K562 (cell line): Measurements from ENCODE around the gene ACACB. TPM values are rescaled to one million over a fixed set of nuclear protein-coding genes. Genes with fewer than 3 reads are reported as not detected.

Experiments used
- ARID4B ChIP-seq: sonication (generic); formaldehyde crosslinking; IDR thresholded peaks from 2 replicates; pipeline ENCODE4 v1.8.0; 2022; ENCODE audit warnings: mild to moderate bottlenecking, missing genetic modification reagents
- DIDO1 ChIP-seq: fragments of 450-650 bp; IDR thresholded peaks from 2 replicates; pipeline ENCODE4 v1.6.1; 2016; ENCODE audit warnings: low read depth, missing biosample characterization, missing genetic modification characterization
- E2F6 ChIP-seq, 2 experiments: IDR thresholded peaks; 2 replicates each; pipeline ENCODE4 v1.6.1; 2011; ENCODE audit warnings: borderline replicate concordance in 1 of 2, control low read depth in 1 of 2, low read depth in 1 of 2, low read length in 1 of 2, mild to moderate bottlenecking in 1 of 2, mixed read lengths in 1 of 2, moderate library complexity in 1 of 2; ENCODE audit not compliant: insufficient read depth in 1 of 2, insufficient read length in 1 of 2, poor library complexity in 1 of 2, severe bottlenecking in 1 of 2; ENCODE audit errors: extremely low read depth in 1 of 2
- ELF1 ChIP-seq: fragments of 200-800 bp; sonication (Bioruptor generic); IDR thresholded peaks from 2 replicates; pipeline ENCODE4 v1.6.1; 2016; ENCODE audit warnings: missing genetic modification characterization, missing compliant biosample characterization
- GATA2 ChIP-seq: sonication (generic); formaldehyde crosslinking; IDR thresholded peaks from 2 replicates; pipeline ENCODE4 v1.4.0; 2020; ENCODE audit warnings: mild to moderate bottlenecking, missing genetic modification reagents
- GTF2F1 ChIP-seq: IDR thresholded peaks from 2 replicates; pipeline ENCODE4 v1.6.1; 2011; ENCODE audit warnings: low read depth, low read length, improper control_type of control experiment
- ID3 ChIP-seq, 2 experiments: fragments of 250-450 bp in 1 of 2; fragments of 450-650 bp in 1 of 2; sonication (Bioruptor Pico) in 1 of 2; IDR thresholded peaks; 2 replicates each; pipeline versions ENCODE4 v1.6.1 to v1.8.0; 2016 to 2021; ENCODE audit warnings: mild to moderate bottlenecking in 2 of 2, moderate library complexity in 2 of 2, missing compliant biosample characterization in 1 of 2, missing genetic modification characterization in 1 of 2
- ILF3 ChIP-seq: fragments of 450-650 bp; IDR thresholded peaks from 2 replicates; pipeline ENCODE4 v1.6.1; 2018; ENCODE audit warnings: antibody characterized with exemption, mild to moderate bottlenecking, moderate library complexity, borderline replicate concordance
- MCM5 ChIP-seq: fragments of 450-650 bp; IDR thresholded peaks from 2 replicates; pipeline ENCODE4 v1.6.1; 2016; ENCODE audit warnings: low read depth
- MLLT1 ChIP-seq, 2 experiments: fragments of 450-650 bp; IDR thresholded peaks; 2 replicates each; pipeline ENCODE4 v1.6.1; 2016
- NFATC3 ChIP-seq: fragments of 450-650 bp; IDR thresholded peaks from 2 replicates; pipeline ENCODE4 v1.6.1; 2017; ENCODE audit warnings: mild to moderate bottlenecking
- NFXL1 ChIP-seq: fragments of 450-650 bp; formaldehyde crosslinking; IDR thresholded peaks from 2 replicates; pipeline ENCODE4 v1.4.0; 2021; ENCODE audit warnings: mild to moderate bottlenecking
- POLR2AphosphoS5 ChIP-seq: IDR thresholded peaks from 2 replicates; pipeline ENCODE4 v1.6.1; 2011; ENCODE audit warnings: mild to moderate bottlenecking, low read depth, low read length, moderate library complexity; ENCODE audit not compliant: control insufficient read depth, insufficient read depth
- RBM39 ChIP-seq: fragments of 200-400 bp; formaldehyde crosslinking; optimal IDR thresholded peaks from 2 replicates; pipeline ENCODE3; 2018; ENCODE audit warnings: low read depth, low read length
- SOX6 ChIP-seq: fragments of 450-650 bp; IDR thresholded peaks from 2 replicates; pipeline ENCODE4 v1.6.1; 2014; ENCODE audit warnings: mild to moderate bottlenecking
- XRCC4 ChIP-seq: IDR thresholded peaks from one replicate; pipeline ENCODE4 v1.6.1; 2011; ENCODE audit not compliant: insufficient read depth, insufficient read length; ENCODE audit errors: extremely low read depth
- ZNF165 ChIP-seq: fragments of 250-450 bp; sonication (Bioruptor Pico); IDR thresholded peaks from 2 replicates; pipeline ENCODE4 v1.4.0; 2020; ENCODE audit warnings: borderline replicate concordance
- ZNF217 ChIP-seq: sonication (generic); formaldehyde crosslinking; IDR thresholded peaks from 2 replicates; pipeline ENCODE4 v1.8.0; 2022; ENCODE audit warnings: mild to moderate bottlenecking, missing genetic modification reagents
- ZNF551 ChIP-seq: fragments of 250-450 bp; sonication (Bioruptor Pico); IDR thresholded peaks from 2 replicates; pipeline ENCODE4 v1.5.0; 2021; ENCODE audit warnings: mild to moderate bottlenecking, moderate library complexity
- ZNF785 ChIP-seq: fragments of 250-450 bp; sonication (Bioruptor Pico); IDR thresholded peaks from 2 replicates; pipeline ENCODE4 v1.4.0; 2020; ENCODE audit warnings: mild to moderate bottlenecking
- polyA plus RNA-seq, 8 experiments: library from polyadenylated mRNA; depleted of rRNA in 4 of 8; stranded (reverse) in 5 of 8; unstranded in 3 of 8; fragments of >200 nt; fragmentation: Nextera tagmentation in 2 of 8; fragmentation: Illumina TruSeq in 1 of 8; extraction: Ambion mirVana in 2 of 8; extraction: Trizol in 1 of 8; gene quantifications; 2 replicates each; pipeline versions ENCODE4 v1.2.1 to v1.2.3, GENCODE V29; 2011 to 2014; ENCODE audit warnings: inconsistent platforms in 1 of 8, missing spikeins in 1 of 8
- total RNA-seq, 7 experiments: library from RNA; depleted of rRNA in 6 of 7; stranded (reverse); fragments of >200 nt in 6 of 7; fragmentation: Illumina TruSeq in 2 of 7; extraction: Trizol in 2 of 7; gene quantifications; 2 replicates each; pipeline versions ENCODE4 v1.2.1 to v1.2.3, GENCODE V29; 2011 to 2021; ENCODE audit warnings: low replicate concordance in 1 of 7

Gene ACACB
- total and polyA plus RNA-seq, 9 of the 15 experiments (the other 6 are each of a cell fraction or from before 2014, with no cell fraction given): 0.10 to 2.5 (median 0.83) TPM

- TF ChIP-seq ID3 (CRISPR knock-in tag; IDR thresholded peaks at IDR 0.05) (no peak), ID3 (tag; IDR thresholded peaks at IDR 0.05) (no peak), RBM39 (no peak), NFATC3 (no peak), GATA2 (CRISPR knock-in tag) (no peak), DIDO1 (tag) (0 out of 2 replicates have a peak, but pooled peaks have one; percentile 34), NFXL1 (CRISPR knock-in tag) (no peak), ELF1 (tag) (no peak), MCM5 (no peak), ZNF551 (no peak), ZNF785 (CRISPR knock-in tag) (no peak), POLR2AphosphoS5 (no peak), XRCC4 (no peak), E2F6 (IDR thresholded peaks at IDR 0.05; ENCODE audit: borderline replicate concordance in 1 of 2, extremely low read depth in 1 of 2, insufficient read depth in 1 of 2, insufficient read length in 1 of 2, low read depth in 1 of 2, low read length in 1 of 2, poor library complexity in 1 of 2, severe bottlenecking in 1 of 2) (peak in 1 of 2 experiments; percentile 14), GTF2F1 (no peak), ARID4B (no peak), ZNF165 (CRISPR knock-in tag) (no peak), ZNF217 (no peak), SOX6 (no peak), MLLT1 (IDR thresholded peaks at IDR 0.05) (no peak), ILF3 (no peak)
These were observed 38.4 kb downstream of the ACACB start (continued) for GRCh38 chr12:109154451-109155438.
